HG03095 (cell line): ENCODE measurements around the gene PPIL4.
"Not testable (repeated sequence)": the region's sequence is repeated elsewhere in the genome, so short reads cannot be mapped to it uniquely, and the experiment has no call there.

Experiments used
- ATAC-seq: cut with Tn5 transposase; IDR thresholded peaks from one replicate; pipeline ENCODE4 v1.9.1; 2021; ENCODE audit warnings: moderate library complexity; ENCODE audit not compliant: unreplicated experiment

Gene PPIL4

DNA sequence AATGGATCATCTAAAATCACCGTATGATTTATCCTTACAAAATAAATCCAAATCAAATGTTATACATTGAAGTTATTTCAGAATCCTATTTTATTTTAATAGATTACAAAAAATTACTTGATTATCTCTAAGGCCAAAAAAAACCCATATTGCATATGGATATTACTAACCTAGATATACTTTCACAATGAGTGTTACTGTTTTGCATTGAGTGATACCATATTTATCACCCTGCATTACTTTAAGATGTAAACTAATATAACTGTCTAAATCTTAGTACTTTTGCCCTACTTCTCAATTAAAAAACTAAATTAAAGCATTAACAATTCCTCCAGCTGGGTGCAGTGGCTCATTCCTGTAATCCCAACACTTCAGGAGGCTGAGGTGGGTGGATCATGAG, 11.1 kb downstream of the PPIL4 start:
- ATAC-seq: no peak

DNA sequence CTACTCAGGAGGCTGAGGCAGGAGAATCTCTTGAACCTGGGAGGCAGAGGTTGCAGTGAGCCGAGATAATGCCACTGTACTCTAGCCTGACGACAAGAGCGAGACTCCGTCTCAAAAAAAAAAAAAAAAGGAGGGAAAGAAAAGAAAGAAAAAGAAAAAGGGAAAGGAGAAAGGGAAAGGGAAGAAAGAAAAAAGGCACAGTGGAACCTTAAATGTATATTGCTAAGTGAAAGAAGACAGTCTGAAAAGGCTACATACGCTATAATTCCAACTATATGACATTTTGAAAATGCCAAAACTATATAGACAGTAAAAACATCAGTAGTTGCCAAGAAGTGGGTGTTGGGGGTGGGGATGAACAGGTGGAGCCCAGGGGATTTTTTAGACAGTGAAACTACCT, 16.2 kb downstream of the PPIL4 start:
- no peak for ATAC-seq

DNA sequence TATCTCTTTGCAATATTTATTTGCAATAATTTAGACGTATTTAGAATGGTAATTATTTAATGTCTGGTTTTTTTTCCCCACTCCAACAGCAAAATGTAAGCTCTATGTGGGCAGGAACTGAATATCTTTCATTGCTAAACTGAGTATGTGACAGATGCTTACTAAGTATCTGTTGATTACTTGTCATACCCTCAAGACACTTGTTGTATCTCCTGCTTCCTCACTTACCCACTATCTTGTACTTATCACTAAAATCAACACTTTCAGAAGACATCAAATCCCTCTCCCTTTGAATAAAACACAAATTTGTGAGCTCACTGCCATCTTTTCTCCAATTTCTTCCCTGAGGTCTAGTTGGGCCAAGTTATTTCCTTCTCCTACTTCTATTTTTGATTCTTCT, 30.3 kb downstream of the PPIL4 start:
- no peak for ATAC-seq

DNA sequence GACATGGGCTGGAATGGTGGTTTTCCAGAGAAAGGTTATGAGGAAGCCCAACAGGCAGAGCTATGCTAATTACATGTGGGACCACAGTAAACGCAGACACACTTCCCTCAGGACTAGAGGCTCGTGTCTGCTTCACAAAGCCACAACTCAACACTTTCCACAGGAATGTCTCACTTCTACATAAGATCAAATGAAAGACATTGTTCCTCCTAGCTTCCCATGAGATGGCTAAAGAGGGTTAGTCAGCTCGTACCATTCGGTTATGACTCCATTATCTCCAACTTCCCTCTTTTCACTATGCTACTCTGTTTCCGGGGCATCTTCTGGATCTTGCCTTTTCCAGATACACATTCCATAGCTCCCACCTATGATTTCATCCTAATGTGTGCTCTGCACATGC, 31.9 kb downstream of the PPIL4 start:
- ATAC-seq: no peak

DNA sequence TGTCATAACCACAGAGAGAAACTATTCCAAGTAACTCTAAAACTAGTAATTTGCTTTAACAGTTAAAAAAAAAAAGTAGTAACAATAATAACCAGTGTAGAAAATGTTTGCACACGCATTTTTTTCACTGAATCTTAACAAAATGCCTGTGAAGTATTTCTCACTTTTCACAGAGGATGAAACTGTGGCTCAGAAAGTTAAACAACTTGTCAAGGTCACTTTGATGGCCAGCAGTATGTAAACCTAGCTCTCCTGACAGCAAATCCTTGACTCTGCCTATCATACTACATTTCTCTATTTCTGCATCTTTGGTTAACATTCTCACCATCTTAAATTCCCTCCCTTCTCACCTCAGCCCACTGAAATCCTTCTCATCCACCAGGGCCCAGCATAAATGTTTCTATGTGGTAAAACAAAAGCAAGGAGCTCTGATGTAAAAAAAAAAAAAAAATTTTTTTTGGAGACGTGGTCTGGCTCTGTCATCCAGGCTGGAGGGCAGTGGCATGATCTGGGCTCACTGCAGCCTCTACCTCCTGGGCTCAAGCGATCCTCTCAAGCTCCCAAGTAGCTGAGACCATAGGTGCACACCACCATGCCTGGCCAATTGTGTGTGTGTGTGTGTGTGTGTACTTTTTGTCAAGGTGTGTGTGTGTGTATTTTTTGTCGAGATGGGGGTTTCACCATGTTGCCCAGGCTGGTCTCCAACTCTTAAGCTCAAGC, 34.9 kb downstream of the PPIL4 start:
- ATAC-seq: no peak

DNA sequence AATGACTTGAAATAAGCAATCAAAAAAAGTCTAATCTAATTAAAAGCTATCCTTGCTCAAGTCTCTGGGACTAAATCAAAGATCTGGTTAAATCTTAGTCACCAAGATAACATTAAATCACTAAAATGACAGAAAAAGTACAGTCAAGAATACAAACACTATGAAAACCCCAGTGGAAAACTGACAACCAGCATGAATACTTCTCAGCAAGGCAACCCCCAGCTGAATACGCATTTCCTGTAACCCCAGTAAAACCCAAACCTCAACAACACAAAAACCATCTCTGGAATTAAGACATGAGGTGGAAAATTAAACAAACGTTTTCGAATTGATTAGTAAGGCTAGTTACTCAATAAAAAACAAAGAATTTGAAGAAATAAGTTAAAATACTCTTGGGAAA, 37.4 kb downstream of the PPIL4 start:
- no peak for ATAC-seq

DNA sequence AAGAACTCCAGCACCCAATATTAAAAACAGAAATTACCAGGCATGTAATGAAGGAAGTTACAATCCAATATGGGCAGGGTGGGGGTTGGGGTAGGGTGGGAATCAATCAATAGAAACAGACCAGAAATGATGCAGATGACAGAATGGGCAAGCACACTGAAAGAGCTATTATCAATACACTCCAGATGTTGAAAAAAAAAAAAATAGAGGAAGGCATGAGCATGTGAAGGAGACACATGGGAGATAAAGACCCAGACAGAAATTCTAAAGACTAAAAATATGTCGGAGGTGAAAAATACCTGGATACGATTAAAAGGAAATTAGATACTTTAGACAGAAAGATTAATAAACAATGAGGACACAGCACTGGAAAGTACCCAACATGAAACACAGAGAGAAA, 42.0 kb downstream of the PPIL4 start:
- no peak for ATAC-seq

DNA sequence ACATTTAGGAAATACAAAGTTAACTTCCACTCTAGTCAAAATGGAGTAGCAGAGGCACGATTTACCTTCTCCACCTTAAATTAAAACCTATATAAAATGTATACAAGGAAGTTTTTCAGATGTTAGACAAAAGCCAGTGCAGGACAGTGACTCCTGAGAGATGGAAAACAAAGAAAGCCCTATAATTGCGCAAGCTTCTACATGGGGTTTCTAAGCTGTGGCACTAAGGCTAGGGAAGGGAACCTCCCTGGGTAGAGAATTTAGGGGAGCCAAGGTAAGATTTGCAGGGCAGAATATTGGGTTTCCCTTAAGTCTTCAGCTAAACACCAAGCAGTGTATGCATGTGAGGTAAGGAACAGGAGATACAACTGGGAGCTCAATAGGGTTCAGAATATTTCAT, 42.6 kb downstream of the PPIL4 start:
- no peak for ATAC-seq

DNA sequence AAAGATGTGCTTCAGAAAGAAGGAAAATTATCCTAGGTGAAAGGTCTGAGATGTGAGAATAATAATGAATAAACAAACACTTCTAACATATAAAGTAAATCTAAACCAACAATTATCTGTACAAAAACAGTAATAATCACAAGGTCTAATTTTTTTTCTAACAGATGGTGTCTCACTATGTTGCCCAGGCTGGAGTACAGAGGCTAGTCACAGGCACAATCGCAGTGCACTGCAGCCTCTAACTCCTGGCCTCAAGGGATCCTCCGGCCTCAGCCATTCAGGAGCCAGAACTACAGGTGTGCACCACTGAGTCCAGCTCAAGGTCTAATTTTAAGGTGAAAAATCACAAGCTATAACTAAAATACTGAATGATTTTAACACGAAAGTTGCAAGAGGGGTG, 44.1 kb downstream of the PPIL4 start:
- ATAC-seq: no peak

DNA sequence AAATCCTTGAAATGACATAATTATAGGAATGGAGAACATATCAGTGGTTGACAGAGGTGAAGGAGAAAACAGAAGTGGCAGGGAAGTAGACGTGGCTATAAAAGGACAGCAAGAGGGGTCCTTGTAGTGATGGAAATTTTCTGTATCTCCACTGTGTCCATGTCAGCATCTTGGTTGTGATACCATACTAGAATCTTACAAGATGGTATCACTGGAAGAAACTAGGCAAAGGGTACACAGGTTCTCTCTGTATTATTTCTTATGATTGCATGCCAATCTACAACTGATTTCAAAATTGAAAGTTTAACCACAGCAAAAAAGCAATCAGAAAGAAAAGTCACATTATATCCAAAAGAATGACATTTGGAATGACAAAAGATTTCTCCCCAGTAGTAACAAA, 44.6 kb downstream of the PPIL4 start:
- no peak for ATAC-seq

DNA sequence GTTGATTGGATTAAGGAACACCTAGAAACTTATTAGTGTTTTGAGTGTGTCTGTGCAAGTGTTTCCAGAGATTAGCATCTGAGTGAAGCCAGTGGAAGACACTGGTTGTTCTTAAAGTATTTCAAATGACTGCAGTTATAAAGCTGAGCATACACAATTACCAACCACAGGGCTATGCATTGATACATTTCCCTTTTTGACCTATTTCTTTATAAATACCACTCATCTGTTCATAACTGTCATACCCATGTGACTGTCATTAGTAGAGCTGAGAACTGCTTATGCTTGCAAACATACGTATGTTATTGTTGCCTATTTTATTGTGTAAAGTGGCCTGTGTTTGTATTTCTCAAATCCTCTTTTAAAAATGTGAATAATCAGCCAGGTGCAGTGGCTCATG, 45.7 kb downstream of the PPIL4 start:
- no peak for ATAC-seq

DNA sequence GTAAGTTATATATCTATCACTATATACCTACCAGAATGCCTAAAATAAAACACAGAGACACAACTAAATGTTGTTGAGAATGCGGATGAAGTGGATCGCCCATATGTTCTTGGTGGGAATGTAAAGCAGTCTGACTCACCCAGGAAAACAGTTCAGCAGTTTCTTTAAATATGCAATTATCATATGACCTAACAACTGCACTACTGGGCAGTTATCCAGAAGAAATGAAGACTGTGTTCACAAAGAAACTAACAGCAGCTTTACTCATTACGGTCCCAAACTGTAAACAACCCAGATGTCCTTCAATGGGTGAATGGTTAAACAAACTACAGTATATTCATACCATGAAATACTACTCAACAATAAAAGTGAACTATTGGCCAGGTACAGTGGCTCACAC, 46.8 kb downstream of the PPIL4 start:
- ATAC-seq: no peak

DNA sequence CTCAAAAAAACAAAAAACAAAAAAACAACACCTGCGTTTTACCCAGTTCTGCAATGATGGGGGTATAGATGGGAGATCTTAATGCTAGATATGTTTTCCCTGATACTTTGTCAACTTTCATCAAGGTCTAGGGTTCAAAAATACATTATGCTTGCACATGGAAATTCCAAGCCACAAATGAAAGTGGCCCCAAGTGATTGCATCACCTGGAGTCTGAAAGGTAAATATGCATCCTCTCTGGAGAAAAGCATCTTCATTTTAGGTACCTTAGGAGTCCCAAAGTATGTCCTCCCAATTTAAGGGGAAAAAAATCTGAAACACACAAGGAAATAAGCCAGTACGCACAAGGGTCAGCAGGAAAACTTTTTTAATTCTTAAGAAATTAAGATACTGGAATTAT, 48.5 kb downstream of the PPIL4 start:
- ATAC-seq: no peak

DNA sequence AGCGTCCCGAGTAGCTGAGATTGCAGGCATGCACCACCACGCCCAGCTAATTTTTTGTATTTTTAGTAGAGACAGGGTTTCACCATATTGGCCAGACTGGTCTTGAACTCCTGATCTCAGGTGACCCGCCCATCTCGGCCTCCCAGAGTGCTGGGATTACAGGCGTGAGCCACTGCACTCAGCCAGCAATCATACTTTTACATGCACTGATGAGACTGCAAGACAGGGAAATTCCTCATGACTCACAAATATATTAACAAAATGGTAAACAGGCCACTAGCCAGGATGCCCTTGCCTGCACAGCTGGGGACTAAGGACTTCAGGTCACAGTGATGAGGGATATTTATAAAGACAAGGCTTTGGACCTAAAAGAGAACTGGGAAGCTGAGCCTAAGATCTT, 49.2 kb downstream of the PPIL4 start:
- peak; percentile 54 for ATAC-seq

DNA sequence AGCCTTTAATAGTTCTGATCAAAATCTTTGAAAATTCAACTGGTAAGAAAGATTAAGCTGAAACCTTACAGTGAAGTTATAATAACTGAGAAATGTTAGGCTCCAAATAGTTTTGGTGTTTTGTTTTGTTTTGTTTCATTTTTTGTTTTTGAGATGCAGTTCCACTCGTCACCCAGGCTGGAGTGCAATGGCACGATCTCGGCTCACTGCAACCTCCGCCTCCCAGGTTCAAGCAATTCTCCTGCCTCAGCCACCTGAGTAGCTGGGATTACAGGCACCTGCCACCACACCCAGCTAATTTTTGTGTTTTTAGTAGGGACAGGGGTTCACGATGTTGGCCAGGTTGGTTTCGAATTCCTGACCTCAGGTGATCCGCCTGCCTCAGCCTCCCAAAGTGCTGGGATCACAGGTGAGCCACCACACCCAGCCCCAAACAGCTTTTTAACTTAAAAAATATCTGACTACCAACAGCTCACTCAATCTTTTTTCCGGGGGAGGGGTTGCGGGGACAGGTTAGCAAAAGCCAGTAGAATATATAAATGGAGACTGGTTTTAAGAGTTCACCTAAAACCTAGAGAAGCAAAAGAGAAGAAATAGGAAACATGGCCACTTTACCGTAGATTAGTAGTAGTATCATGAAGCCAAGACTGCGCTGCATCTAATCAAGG, 50.4 kb downstream of the PPIL4 start:
- not testable (repeated sequence) for ATAC-seq

DNA sequence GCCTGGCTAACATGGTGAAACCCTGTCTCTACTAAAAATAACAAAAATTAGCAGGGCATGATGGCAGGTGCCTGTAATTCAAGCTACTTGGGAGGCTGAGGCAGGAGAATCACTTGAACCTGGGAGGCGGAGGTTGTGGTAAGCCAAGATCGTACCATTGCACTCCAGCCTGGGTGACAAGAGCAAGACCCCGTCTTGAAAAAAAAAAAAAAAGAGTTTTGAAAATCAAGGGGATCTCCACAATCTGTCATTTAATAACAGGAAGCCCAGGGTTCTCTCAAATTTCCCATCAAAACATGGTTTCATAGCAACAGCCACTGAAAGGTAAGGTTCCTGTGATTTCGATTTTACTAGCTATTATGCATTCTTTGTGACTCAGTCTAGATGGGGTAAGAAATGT, 51.0 kb downstream of the PPIL4 start:
- ATAC-seq: peak; percentile 70

DNA sequence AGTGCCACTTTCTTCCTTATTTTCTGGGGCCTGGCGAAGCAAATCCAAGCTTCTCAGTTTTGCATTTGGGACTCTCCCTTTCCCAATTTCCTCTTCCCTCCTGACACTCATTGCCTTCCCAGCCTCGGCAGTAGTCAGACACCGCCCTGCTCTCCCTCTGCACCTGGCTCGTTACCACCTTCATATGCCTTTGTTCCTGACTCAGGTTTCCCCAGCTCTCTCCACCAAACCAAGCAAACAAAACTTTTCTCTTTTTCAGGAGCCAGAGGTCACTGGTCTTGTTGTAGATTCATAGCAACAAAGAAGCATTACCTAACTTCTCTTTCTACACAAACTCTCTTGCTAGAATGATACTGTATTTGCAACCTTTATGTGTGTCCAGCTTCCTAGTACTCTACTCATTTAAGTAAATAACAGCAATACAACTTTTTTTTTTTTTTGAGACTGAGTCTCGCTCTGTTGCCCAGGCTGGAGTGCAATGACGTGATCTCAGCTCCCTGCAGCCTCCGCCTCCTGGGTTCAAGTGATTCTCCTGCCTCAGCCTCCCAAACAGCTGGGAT, 52.0 kb downstream of the PPIL4 start:
- ATAC-seq: no peak

DNA sequence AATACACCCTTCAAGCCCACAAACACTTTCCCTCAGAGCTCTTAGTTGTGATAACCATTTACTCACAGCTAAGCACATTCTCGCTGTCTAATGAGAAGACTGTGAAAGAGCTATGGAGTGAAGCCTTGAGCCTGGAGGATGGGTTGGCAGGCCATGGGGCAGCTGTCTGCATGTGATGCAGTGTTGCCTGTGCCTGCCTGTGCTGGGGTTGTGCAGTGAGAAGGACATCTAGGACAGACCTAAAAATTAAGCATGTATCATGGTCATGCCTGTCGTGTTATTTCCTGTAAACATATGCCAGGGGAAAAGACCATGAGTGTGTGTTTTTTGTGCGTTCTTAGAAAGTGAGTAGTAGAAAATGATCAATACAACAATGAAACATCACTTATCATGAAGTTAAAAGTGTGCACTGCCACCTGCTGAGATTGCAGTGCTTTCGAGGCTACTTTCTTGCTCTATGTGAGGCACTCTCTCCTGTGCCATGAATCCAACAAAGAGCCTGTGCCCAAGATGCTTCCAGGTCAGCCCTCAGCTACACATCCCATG, 53.0 kb downstream of the PPIL4 start:
- no peak for ATAC-seq

DNA sequence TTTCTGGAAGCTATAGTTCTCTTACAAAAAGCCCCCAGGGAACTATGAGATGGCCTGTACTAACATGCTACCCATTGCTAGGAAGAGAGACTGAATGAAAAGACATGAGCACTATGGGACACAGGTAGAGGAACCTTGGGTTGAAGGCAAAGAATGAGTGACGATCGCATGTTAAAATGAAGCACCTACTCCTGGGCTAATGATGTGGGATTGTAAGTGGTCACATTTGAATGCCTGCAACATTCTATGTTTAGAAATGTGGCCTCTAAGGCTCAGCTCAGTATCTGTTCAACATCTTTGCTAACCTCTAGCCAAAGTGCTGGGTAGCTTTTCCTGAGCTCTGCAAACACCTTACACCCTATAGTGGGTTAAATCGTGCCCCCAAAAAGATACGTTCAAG, 55.9 kb downstream of the PPIL4 start:
- ATAC-seq: peak; percentile 32

DNA sequence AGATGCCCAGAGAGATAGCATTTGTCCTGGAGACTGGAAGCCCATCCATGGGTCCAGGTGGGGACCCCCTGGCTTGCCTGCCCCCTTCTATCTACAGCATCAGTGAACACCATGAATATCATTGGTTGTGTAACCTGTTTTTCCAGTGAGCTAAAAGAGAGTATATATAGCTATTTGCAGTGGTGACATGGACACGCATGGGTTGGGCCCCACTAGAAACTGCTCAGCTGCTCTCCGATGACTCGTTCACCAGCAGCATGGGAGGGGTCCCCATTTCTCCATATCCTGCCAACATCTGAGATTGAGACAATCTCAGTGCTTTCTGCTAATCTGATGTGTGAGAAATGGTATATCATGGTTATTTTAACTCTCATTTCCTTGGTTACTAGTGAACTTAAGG, 57.0 kb downstream of the PPIL4 start:
- ATAC-seq: no peak

DNA sequence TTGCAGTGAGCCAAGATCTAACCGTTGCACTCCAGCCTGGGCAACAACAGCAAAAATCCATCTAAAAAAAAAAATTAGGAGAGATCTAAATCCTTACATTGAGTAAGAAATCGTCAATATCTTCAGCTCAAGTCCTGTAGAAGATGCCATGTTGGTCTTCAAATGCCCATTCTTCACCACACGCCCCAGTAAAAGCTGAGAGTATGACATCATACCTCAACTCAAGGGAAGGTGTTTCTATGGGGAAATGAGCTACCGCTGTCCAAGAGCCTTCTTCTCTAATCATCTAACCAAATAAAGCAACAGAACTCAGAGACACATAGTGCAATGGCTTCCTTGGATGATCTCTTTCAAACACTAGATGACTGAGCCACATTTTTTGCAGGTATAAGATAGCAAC, 58.5 kb downstream of the PPIL4 start:
- no peak for ATAC-seq
